ENCODE measurements around the gene TTLL12.

TTLL12 gene

DNA sequence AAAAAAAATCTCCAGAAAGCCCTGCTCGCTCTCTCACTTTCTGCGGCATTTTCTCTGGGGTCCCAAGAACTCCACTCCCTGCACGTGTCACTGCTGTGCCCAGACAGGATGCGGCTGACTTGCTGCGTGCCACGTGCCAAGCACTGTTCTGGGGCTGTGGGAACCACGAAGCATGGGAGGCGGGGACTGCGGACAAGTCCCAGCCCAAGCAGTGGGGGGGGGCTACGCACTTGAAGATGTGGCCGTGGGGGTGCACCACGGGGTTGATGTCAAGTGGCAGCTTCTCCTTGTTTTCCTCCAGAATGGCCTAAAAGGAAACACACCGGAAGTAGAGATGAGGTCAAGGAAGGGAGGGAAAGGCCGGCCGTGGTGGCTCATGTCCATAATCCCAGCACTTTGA lies 10.8 kb downstream of the TTLL12 start:
- no peak for DNase-seq (ENCODE audit: low read depth in 1 of 2, low spot score in 1 of 2)
- Histone ChIP-seq H3K27ac (replicated peaks) (no peak overlapping the region), H3K27me3 (ENCODE audit: insufficient read depth, poor library complexity, severe bottlenecking) (no peaks in the 10 kb centered on the region), H3K4me3 (replicated peaks; ENCODE audit: insufficient read depth, low read length) (no peak overlapping the region)
- TF ChIP-seq POLR2AphosphoS5 (IDR thresholded peaks at IDR 0.05; ENCODE audit: low read depth) (no peak), REST (IDR thresholded peaks at IDR 0.05; ENCODE audit: insufficient replicate concordance, low read depth) (no peak), CTCF (IDR thresholded peaks at IDR 0.05; ENCODE audit: insufficient read depth, low read length) (no peak), GABPA (IDR thresholded peaks at IDR 0.05; ENCODE audit: low read depth) (no peak), SPI1 (IDR thresholded peaks at IDR 0.05; ENCODE audit: borderline replicate concordance, low read depth) (no peak)

GRCh38 chr22:43174941-43175531 lies 11.9 kb downstream of the TTLL12 start:
- Histone ChIP-seq H3K27me3 (ENCODE audit: insufficient read depth, poor library complexity, severe bottlenecking) (no peaks in the 10 kb centered on the region), H3K27ac (replicated peaks) (no peak overlapping the region), H3K4me3 (replicated peaks; ENCODE audit: insufficient read depth, low read length) (no peak overlapping the region)
- TF ChIP-seq REST (IDR thresholded peaks at IDR 0.05; ENCODE audit: insufficient replicate concordance, low read depth) (no peak), POLR2AphosphoS5 (IDR thresholded peaks at IDR 0.05; ENCODE audit: low read depth) (no peak), GABPA (IDR thresholded peaks at IDR 0.05; ENCODE audit: low read depth) (no peak), CTCF (IDR thresholded peaks at IDR 0.05; ENCODE audit: insufficient read depth, low read length) (no peak), SPI1 (IDR thresholded peaks at IDR 0.05; ENCODE audit: borderline replicate concordance, low read depth) (no peak)
- DNase-seq (ENCODE audit: low read depth in 1 of 2, low spot score in 1 of 2), result no peak

- Histone ChIP-seq H3K27me3 (ENCODE audit: insufficient read depth, poor library complexity, severe bottlenecking) (no peaks in the 10 kb centered on the region), H3K4me3 (replicated peaks; ENCODE audit: insufficient read depth, low read length) (no peak overlapping the region), H3K27ac (replicated peaks) (no peak overlapping the region)
- TF ChIP-seq POLR2AphosphoS5 (IDR thresholded peaks at IDR 0.05; ENCODE audit: low read depth) (no peak; the same call in 1 of the 2 replicates), GABPA (IDR thresholded peaks at IDR 0.05; ENCODE audit: low read depth) (no peak), SPI1 (IDR thresholded peaks at IDR 0.05; ENCODE audit: borderline replicate concordance, low read depth) (no peak), CTCF (IDR thresholded peaks at IDR 0.05; ENCODE audit: insufficient read depth, low read length) (no peak), REST (IDR thresholded peaks at IDR 0.05; ENCODE audit: insufficient replicate concordance, low read depth) (no peak)
- DNase-seq (ENCODE audit: low read depth in 1 of 2, low spot score in 1 of 2), result no peak
These were observed 12.8 kb downstream of the TTLL12 start for GRCh38 chr22:43173976-43174720.

All from HL-60 (cell line).